Non-pigmented ciliary epithelial cell (primary cell): Measurements from ENCODE around the gene AKIP1.
"Not testable (repeated sequence)": the region's sequence is repeated elsewhere in the genome, so short reads cannot be mapped to it uniquely, and the experiment has no call there.

Experiments used
- DNase-seq: peaks from one replicate; pipeline ENCODE4 v3.0.0-alpha.2; 2010; ENCODE audit warnings: low read depth

AKIP1 gene

GRCh38 chr11:8917157-8917825 is 6.3 kb downstream of the AKIP1 start:
- DNase-seq = peak; percentile 88

- DNase-seq = no peak
Measured at GRCh38 chr11:8922691-8923090, 11.7 kb downstream of the AKIP1 start.

GRCh38 chr11:8925711-8926110 is 14.7 kb downstream of the AKIP1 start:
- DNase-seq = no peak

GRCh38 chr11:8926236-8926635 is 15.2 kb downstream of the AKIP1 start:
- no peak for DNase-seq

GRCh38 chr11:8927233-8927632 is 16.2 kb downstream of the AKIP1 start:
- DNase-seq = no peak

- DNase-seq = no peak
Measured at GRCh38 chr11:8928205-8928604, 17.2 kb downstream of the AKIP1 start.

- no peak for DNase-seq
Measured at GRCh38 chr11:8928981-8929615, 18.1 kb downstream of the AKIP1 start.

GRCh38 chr11:8930456-8931175 is 19.6 kb downstream of the AKIP1 start:
- no peak for DNase-seq

- DNase-seq = no peak
Measured at GRCh38 chr11:8932564-8933180, 21.7 kb downstream of the AKIP1 start, which contains the start of gene C11orf16. TSS of gene C11orf16 (minus strand) at chr11:8932947. CDS start at chr11:8932308, 639 bp downstream.

- no peak for DNase-seq
Measured at GRCh38 chr11:8933931-8934330, 22.9 kb downstream of the AKIP1 start.

GRCh38 chr11:8934742-8935488 is 23.9 kb downstream of the AKIP1 start:
- DNase-seq = peak; percentile 82

- DNase-seq = not testable (repeated sequence)
Measured at GRCh38 chr11:8935789-8936188, 24.8 kb downstream of the AKIP1 start.

- DNase-seq = no peak
Measured at GRCh38 chr11:8937159-8937558, 26.2 kb downstream of the AKIP1 start.

- DNase-seq = no peak
Measured at GRCh38 chr11:8937659-8938058, 26.7 kb downstream of the AKIP1 start.

GRCh38 chr11:8941341-8942103 is 30.5 kb downstream of the AKIP1 start:
- no peak for DNase-seq

GRCh38 chr11:8942518-8943066 is 31.6 kb downstream of the AKIP1 start, which contains the start of gene ASCL3:
TSS of gene ASCL3 (minus strand) at chr11:8943016. CDS start at chr11:8938161, 4,855 bp downstream.
- DNase-seq = no peak

- DNase-seq = no peak
Measured at GRCh38 chr11:8947230-8947943, 36.4 kb downstream of the AKIP1 start.

- DNase-seq = no peak
Measured at GRCh38 chr11:8948886-8949285, 37.9 kb downstream of the AKIP1 start.

- no peak for DNase-seq
Measured at GRCh38 chr11:8956860-8957259, 45.9 kb downstream of the AKIP1 start.

- peak; percentile 62 for DNase-seq
Measured at GRCh38 chr11:8959546-8960166, 48.7 kb downstream of the AKIP1 start.
